Stimulated activated CD8-positive, alpha-beta memory T cell treated with anti-CD3 and anti-CD28 coated beads, Interleukin-7, amount 100 ng/mL, for 24 hours (primary cell): ENCODE data around the gene DOCK4.

ENCODE experiments used
- DNase-seq: peaks from one replicate; pipeline ENCODE4 v3.0.0-alpha.2; 2020; ENCODE audit warnings: low read depth

The DOCK4 gene

GRCh38 chr7:112159351-112159750 lies 46.8 kb downstream of the DOCK4 start:
- no peak for DNase-seq

GRCh38 chr7:112157072-112157471 lies 49.1 kb downstream of the DOCK4 start:
- no peak for DNase-seq

- no peak for DNase-seq
Observed at GRCh38 chr7:112156412-112156811, 49.8 kb downstream of the DOCK4 start.

GRCh38 chr7:112154690-112155089 lies 51.5 kb downstream of the DOCK4 start:
- DNase-seq: no peak

GRCh38 chr7:112152186-112152585 lies 54.0 kb downstream of the DOCK4 start:
- DNase-seq: no peak

- no peak for DNase-seq
Observed at GRCh38 chr7:112150823-112151641, 55.2 kb downstream of the DOCK4 start.

GRCh38 chr7:112149734-112150133 lies 56.5 kb downstream of the DOCK4 start:
- DNase-seq: no peak

- no peak for DNase-seq
Observed at GRCh38 chr7:112147793-112148361, 58.3 kb downstream of the DOCK4 start.

GRCh38 chr7:112145206-112145605 lies 61.0 kb downstream of the DOCK4 start:
- DNase-seq: no peak

GRCh38 chr7:112144284-112145059 lies 61.7 kb downstream of the DOCK4 start:
- no peak for DNase-seq

- DNase-seq: no peak
Observed at GRCh38 chr7:112143582-112143981, 62.6 kb downstream of the DOCK4 start.

GRCh38 chr7:112143136-112143535 lies 63.1 kb downstream of the DOCK4 start:
- DNase-seq: no peak

GRCh38 chr7:112140600-112140999 lies 65.6 kb downstream of the DOCK4 start:
- no peak for DNase-seq

GRCh38 chr7:112138938-112139337 lies 67.3 kb downstream of the DOCK4 start:
- no peak for DNase-seq

GRCh38 chr7:112138325-112138852 lies 67.8 kb downstream of the DOCK4 start:
- DNase-seq: no peak

GRCh38 chr7:112137141-112138101 lies 68.8 kb downstream of the DOCK4 start:
- no peak for DNase-seq

GRCh38 chr7:112136271-112137008 lies 69.8 kb downstream of the DOCK4 start:
- DNase-seq: no peak

- DNase-seq: no peak
Observed at GRCh38 chr7:112135815-112136214, 70.4 kb downstream of the DOCK4 start.

GRCh38 chr7:112134039-112134438 lies 72.2 kb downstream of the DOCK4 start:
- no peak for DNase-seq

- no peak for DNase-seq
Observed at GRCh38 chr7:112133328-112133727, 72.9 kb downstream of the DOCK4 start.
